ENCODE data around the gene UNC5C. TPM values are rescaled to one million over a fixed set of nuclear protein-coding genes. Genes with fewer than 3 reads are reported as not detected.

Gene UNC5C
- total RNA-seq, 1 experiment from 2014 or later = 0.50 TPM

DNA sequence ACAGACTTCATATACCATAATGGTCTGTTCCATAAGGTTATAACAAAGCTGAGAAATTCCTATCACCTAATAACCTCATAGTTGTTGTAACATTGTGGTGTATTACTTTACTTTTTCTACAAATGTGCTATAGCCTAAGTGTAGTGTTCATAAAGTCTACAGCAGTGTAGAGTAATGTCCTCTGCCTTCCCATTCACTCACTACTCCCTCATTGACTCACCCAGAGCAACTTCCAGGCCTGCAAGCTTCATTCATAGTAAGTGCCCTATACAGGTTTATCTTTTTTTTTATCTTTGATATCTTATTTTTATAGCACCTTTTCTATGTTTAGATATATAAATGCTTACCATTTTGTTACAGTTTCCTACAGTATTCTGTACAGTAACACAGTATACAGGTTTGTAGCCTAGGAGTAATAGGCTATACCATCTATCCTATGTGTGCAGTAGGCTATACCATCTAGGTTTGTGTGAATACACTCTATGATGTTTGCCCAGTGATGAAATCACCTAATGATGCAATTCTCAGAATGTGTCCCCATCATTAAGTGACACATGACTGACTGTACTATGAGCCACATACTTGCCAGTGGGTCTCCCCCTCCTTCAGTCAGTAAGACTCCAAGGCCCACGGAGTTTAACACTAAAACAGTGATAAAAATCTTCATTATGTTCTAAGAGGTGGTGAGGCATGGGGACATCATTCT, 299.9 kb downstream of the UNC5C start:
- no peak for DNase-seq (ENCODE audit: low read depth, low spot score)
- in situ Hi-C loops (cut with HindIII; ENCODE audit: low pct_unique_long_range_greater_than_20kb, low sequenced_read_pairs) = no loop called here

- DNase-seq (ENCODE audit: low read depth, low spot score) = no peak
Measured at GRCh38 chr4:95243892-95244291, 304.9 kb downstream of the UNC5C start.

GRCh38 chr4:95238554-95238953, 310.2 kb downstream of the UNC5C start:
- in situ Hi-C loops (cut with HindIII; ENCODE audit: low pct_unique_long_range_greater_than_20kb, low sequenced_read_pairs) = no loop called here
- no peak for DNase-seq (ENCODE audit: low read depth, low spot score)

More at GRCh38 chr4:95243892-95244291, 304.9 kb downstream of the UNC5C start:
- in situ Hi-C loops (cut with HindIII; ENCODE audit: low pct_unique_long_range_greater_than_20kb, low sequenced_read_pairs) = no loop called here

DNA sequence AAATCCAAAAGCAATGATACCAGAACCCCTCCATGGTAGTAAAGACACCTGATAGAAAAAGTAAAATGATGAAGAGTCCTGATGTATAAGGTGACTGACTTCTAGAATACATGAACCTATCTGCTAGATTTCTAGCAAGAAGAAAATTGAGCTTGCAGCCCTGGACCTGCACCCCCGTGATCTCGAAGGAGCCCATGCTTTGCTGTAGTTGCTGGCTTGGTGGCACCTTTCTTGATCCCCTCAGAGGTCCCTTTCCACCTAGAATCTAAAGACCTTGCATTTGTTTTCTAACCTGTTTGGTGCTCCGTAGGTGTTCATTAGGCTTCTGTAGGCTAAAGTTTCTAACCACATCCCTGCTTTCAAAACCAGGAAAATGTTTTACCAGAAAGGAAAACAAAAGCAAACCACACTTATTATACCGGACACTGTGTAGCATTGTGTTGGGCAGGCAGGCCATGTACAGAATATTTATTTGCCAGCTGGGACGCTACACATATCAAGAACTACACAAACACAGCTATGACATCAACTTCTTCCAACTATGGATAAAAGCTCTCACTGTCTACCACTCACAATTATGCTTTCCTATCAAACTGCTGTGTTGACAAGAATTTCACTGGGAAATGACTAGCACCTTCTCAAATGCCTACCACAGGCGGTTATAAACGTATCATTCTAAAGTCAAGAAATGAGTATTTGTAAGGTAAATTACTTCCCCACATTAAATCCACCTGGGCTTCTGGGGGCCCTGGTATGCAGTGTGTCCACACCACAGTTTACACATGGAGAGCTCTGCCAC, 316.2 kb downstream of the UNC5C start:
- in situ Hi-C loops (cut with HindIII; ENCODE audit: low pct_unique_long_range_greater_than_20kb, low sequenced_read_pairs) = no loop called here
- DNase-seq (ENCODE audit: low read depth, low spot score) = peak; percentile 41

GRCh38 chr4:95231681-95232080, 317.1 kb downstream of the UNC5C start:
- in situ Hi-C loops (cut with HindIII; ENCODE audit: low pct_unique_long_range_greater_than_20kb, low sequenced_read_pairs) = no loop called here
- DNase-seq (ENCODE audit: low read depth, low spot score) = no peak

DNA sequence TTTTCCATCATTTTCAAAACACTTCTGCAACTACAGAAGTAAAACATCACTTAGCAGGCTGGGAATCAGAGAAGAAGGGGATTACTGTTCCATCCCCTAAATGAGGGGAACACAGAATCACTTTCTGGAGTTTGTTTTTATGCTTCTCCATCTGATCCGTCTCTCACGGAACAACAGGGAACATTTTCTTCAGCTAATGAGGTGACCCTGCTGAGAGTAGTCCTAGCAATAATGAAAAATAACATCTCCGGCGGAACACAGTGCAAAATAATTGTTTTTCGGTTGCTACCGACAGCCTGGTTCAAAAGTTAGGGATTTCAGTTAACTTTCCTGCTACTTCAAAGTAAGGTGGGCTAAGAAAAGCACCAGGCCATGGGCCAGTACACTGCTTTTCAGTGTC, 322.9 kb downstream of the UNC5C start:
- in situ Hi-C loops (cut with HindIII; ENCODE audit: low pct_unique_long_range_greater_than_20kb, low sequenced_read_pairs) = no loop called here
- no peak for DNase-seq (ENCODE audit: low read depth, low spot score)

DNA sequence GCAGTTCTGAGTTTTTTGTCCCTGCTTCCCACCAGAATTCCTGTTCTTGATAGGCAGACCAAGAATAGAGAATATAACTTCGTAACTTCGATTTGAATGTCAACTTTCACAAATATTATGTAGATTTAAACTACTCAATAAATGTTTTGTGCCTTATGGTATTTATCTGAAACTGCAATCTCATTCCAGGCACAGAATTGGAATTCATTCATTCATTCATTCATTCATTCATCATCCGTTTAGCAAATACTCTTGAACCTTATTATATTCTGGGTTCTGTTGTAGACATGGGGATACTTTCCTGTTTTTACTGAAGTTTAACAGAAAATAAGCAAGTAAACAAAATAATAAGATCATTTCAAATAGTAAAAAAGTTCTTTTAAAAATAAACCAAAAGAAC, 324.4 kb downstream of the UNC5C start:
- DNase-seq (ENCODE audit: low read depth, low spot score) = no peak
- in situ Hi-C loops (cut with HindIII; ENCODE audit: low pct_unique_long_range_greater_than_20kb, low sequenced_read_pairs) = no loop called here

GRCh38 chr4:95220205-95221175, 328.3 kb downstream of the UNC5C start:
- in situ Hi-C loops (cut with HindIII; ENCODE audit: low pct_unique_long_range_greater_than_20kb, low sequenced_read_pairs) = no loop called here
- peak; percentile 91 for DNase-seq (ENCODE audit: low read depth, low spot score)

- in situ Hi-C loops (cut with HindIII; ENCODE audit: low pct_unique_long_range_greater_than_20kb, low sequenced_read_pairs) = no loop called here
- DNase-seq (ENCODE audit: low read depth, low spot score) = no peak
Measured at GRCh38 chr4:95219109-95219508, 329.7 kb downstream of the UNC5C start.

DNA sequence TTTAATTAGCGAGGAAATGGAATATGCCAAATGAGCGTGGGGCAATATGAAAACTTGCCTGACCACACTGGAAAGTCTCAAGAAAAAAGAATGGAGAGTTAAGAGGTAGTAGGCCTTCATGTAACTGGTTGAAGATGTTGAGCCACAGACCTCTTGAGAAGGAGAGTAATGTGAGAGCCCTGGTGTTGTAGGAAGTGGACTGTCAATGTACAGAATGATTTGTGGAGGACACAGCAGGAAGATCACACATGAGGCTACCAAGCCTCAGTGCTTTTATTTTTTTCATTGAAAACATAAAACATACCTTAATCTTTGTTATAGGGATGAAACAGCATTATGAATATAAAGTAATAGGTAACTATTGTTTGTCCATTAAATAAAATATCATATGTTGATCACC, 331.6 kb downstream of the UNC5C start:
- no peak for DNase-seq (ENCODE audit: low read depth, low spot score)
- in situ Hi-C loops (cut with HindIII; ENCODE audit: low pct_unique_long_range_greater_than_20kb, low sequenced_read_pairs) = no loop called here

GRCh38 chr4:95216636-95217035, 332.1 kb downstream of the UNC5C start:
- in situ Hi-C loops (cut with HindIII; ENCODE audit: low pct_unique_long_range_greater_than_20kb, low sequenced_read_pairs) = no loop called here
- no peak for DNase-seq (ENCODE audit: low read depth, low spot score)

- in situ Hi-C loops (cut with HindIII; ENCODE audit: low pct_unique_long_range_greater_than_20kb, low sequenced_read_pairs) = no loop called here
Measured at GRCh38 chr4:95215991-95216605, 332.7 kb downstream of the UNC5C start.

DNA sequence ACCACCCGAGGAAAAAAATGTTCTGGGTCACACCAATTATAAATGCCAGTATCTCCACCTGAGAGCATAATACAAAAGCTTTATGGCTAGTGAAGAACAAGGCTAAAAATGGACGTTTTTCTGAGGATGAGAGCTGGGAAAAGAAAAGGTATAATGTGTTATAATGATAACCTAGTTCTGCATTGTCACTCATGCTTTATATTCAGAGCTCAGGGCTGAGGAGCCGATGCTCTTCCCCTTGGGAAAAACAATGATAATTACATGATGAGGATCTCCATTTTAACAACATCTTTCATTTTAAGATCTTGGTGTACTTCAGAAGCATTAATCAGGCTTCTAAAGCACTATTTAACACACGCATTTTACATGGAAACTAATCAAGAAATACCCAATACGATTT, 333.7 kb downstream of the UNC5C start:
- in situ Hi-C loops (cut with HindIII; ENCODE audit: low pct_unique_long_range_greater_than_20kb, low sequenced_read_pairs) = no loop called here
- no peak for DNase-seq (ENCODE audit: low read depth, low spot score)

More at GRCh38 chr4:95215991-95216605, 332.7 kb downstream of the UNC5C start:
- DNase-seq (ENCODE audit: low read depth, low spot score) = no peak

DNA sequence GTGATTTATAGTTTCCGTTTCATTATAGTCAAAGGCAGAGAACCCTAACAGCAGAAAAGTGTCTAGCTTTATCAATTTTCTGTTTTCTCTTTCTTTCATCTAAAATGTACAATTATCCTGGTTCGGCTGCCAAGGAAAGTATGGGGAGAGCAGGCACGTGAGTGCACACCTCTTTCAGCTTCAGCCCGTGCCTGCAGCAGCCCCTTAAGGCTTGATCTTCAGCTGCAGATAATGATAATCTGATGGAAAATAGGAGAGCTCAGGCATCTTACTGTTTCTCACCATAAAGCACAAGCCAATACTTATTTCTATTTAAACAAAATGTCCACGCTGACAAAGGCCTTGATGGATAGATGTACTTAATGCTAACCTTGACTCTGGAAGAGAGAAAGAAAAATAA, 334.4 kb downstream of the UNC5C start:
- DNase-seq (ENCODE audit: low read depth, low spot score) = no peak
- in situ Hi-C loops (cut with HindIII; ENCODE audit: low pct_unique_long_range_greater_than_20kb, low sequenced_read_pairs) = no loop called here

DNA sequence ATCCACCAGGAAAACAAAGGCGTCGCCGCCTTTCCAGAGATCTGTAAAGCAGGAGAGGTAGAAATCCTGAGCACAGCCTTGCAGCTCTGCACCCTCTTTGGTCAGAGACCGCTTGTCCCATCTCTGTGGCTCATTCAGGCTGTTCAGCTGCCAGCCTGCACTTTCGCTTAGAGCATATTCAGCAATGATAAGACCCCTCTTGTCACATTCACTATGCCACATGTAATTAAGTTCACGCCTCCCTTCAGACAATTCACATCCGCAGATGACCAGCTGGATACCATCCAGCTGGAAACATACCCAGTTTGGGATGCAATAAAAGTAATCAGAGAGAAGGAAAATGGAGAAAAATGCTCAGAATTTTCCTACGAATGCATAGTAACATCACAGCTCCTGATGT, 335.4 kb downstream of the UNC5C start:
- in situ Hi-C loops (cut with HindIII; ENCODE audit: low pct_unique_long_range_greater_than_20kb, low sequenced_read_pairs) = no loop called here
- no peak for DNase-seq (ENCODE audit: low read depth, low spot score)

GRCh38 chr4:95212692-95213091, 336.1 kb downstream of the UNC5C start:
- in situ Hi-C loops (cut with HindIII; ENCODE audit: low pct_unique_long_range_greater_than_20kb, low sequenced_read_pairs) = no loop called here
- no peak for DNase-seq (ENCODE audit: low read depth, low spot score)

DNA sequence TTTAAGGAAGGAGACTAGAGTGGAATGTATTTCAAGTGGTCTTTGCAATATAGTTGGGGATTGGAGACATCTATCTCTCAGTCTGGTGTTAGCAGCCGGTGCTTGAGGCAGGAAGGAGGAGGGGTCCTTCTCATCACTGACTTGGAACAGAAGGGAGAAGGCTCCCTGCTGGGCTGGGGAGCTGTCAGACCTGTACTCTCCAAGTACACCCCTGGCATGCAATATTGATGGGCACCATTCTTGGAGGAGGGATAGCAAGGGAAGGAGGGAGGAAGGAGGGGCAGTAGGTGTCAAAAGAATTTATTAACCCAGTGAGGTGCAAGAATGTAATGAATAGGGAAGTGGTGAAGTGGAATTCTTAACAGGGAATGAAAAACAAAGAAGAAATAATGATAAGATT, 338.8 kb downstream of the UNC5C start:
- in situ Hi-C loops (cut with HindIII; ENCODE audit: low pct_unique_long_range_greater_than_20kb, low sequenced_read_pairs) = no loop called here
- DNase-seq (ENCODE audit: low read depth, low spot score) = no peak

- in situ Hi-C loops (cut with HindIII; ENCODE audit: low pct_unique_long_range_greater_than_20kb, low sequenced_read_pairs) = no loop called here
- DNase-seq (ENCODE audit: low read depth, low spot score) = peak; percentile 45
Measured at GRCh38 chr4:95204873-95205272, 343.9 kb downstream of the UNC5C start.

Data from SK-MEL-5 (cell line).